B cell (primary cell): ENCODE data around the gene ANKRD40CL. TPM values are rescaled to one million over a fixed set of nuclear protein-coding genes. Genes with fewer than 3 reads are reported as not detected.
A peak's percentile ranks its signal among the peaks of the same experiment; 100 is the strongest.

Source experiments
- ATAC-seq: fragments of 200-7000 bp; cut with Tn5 transposase; one replicate; pipeline ENCODE4 v1.10.0; 2021; ENCODE audit warnings: low read depth, mild to moderate bottlenecking, moderate number of reproducible peaks, moderate library complexity
- CTCF ChIA-PET: fragments of 350-600 bp; sonication (Branson Sonifier 250); formaldehyde crosslinking; loops from one replicate; lab custom pipeline; 2021; ENCODE audit warnings: antibody characterized with exemption, inconsistent platforms; lab: Charles Lee
- POLR2A ChIA-PET: fragments of 350-600 bp; sonication (Branson Sonifier 250); formaldehyde crosslinking; loops from one replicate; lab custom pipeline; 2021; ENCODE audit warnings: antibody characterized with exemption; lab: Charles Lee
- DNase-seq: peaks from one replicate; pipeline ENCODE4 v3.0.0; 2013
- H2AFZ ChIP-seq: 2 replicates; pipeline ENCODE4 v1.6.1; 2012; ENCODE audit warnings: mild to moderate bottlenecking, low read depth, low read length; ENCODE audit not compliant: insufficient read depth, poor library complexity, severe bottlenecking
- H3K27ac ChIP-seq, 2 donors: 1 replicate in 1 of 2; 2 replicates in 1 of 2; pipeline ENCODE4 v1.5.1; 2012 to 2013; ENCODE audit warnings: low read length in 2 of 2, mild to moderate bottlenecking in 2 of 2, moderate library complexity in 1 of 2
- H3K27me3 ChIP-seq, 4 experiments: fragments of 200-600 bp in 1 of 4; sonication (generic) in 1 of 4; replicated peaks in 1 of 4; 1 replicate in 2 of 4; 2 replicates in 2 of 4; pipeline versions ENCODE4 v1.6.1 to v1.7.0; 2013 to 2016; ENCODE audit warnings: low read length in 3 of 4, mild to moderate bottlenecking in 2 of 4, mixed read lengths in 1 of 4, moderate library complexity in 1 of 4; ENCODE audit not compliant: insufficient read depth in 4 of 4, control insufficient read depth in 3 of 4; ENCODE audit errors: control extremely low read depth in 1 of 4
- H3K36me3 ChIP-seq, 2 experiments: replicated peaks in 1 of 2; 1 replicate in 1 of 2; 2 replicates in 1 of 2; pipeline versions ENCODE4 v1.6.1 to v1.7.1; 2013; ENCODE audit warnings: low read length in 1 of 2; ENCODE audit not compliant: insufficient read depth in 2 of 2, control insufficient read depth in 1 of 2; ENCODE audit errors: control extremely low read depth in 1 of 2, extremely low read depth in 1 of 2
- H3K4me1 ChIP-seq, 2 donors: fragments of 200-600 bp in 1 of 2; sonication (generic) in 1 of 2; 1 replicate in 1 of 2; 2 replicates in 1 of 2; pipeline versions ENCODE4 v1.5.1 to v1.6.1; 2013 to 2017; ENCODE audit warnings: low read length in 2 of 2; ENCODE audit not compliant: control insufficient read depth in 2 of 2, insufficient read depth in 2 of 2
- H3K4me2 ChIP-seq: replicated peaks from 2 replicates; pipeline ENCODE3; 2012; ENCODE audit warnings: mild to moderate bottlenecking, low read depth, low read length; ENCODE audit not compliant: poor library complexity, severe bottlenecking
- H3K4me3 ChIP-seq, 5 experiments: fragments of 200-600 bp in 1 of 5; sonication (generic) in 1 of 5; 1 replicate in 3 of 5; 2 replicates in 2 of 5; pipeline versions ENCODE4 v1.5.1 to v1.7.0; 2011 to 2016; ENCODE audit warnings: low read length in 4 of 5, mild to moderate bottlenecking in 4 of 5, low read depth in 2 of 5, control low read depth in 1 of 5, moderate library complexity in 1 of 5; ENCODE audit not compliant: insufficient read depth in 1 of 5; ENCODE audit errors: control extremely low read depth in 1 of 5, extremely low read depth in 1 of 5
- H3K79me2 ChIP-seq: fragments of 200-600 bp; sonication (generic); one replicate; pipeline ENCODE4 v1.6.0; 2016; ENCODE audit warnings: low read length; ENCODE audit not compliant: control insufficient read depth, insufficient read depth
- H3K9ac ChIP-seq: fragments of 200-600 bp; sonication (generic); 2 replicates; pipeline ENCODE4 v1.6.1; 2017; ENCODE audit warnings: mild to moderate bottlenecking, low read length, moderate library complexity
- H3K9me3 ChIP-seq, 3 donors: one replicate each; pipeline versions ENCODE4 v1.6.1 to v1.7.1; 2013; ENCODE audit warnings: low read length in 2 of 3; ENCODE audit not compliant: control insufficient read depth in 2 of 3, insufficient read depth in 1 of 3; ENCODE audit errors: control extremely low read depth in 1 of 3
- H4K20me1 ChIP-seq: 2 replicates; pipeline ENCODE4 v1.6.0; 2012; ENCODE audit warnings: mild to moderate bottlenecking, low read length; ENCODE audit not compliant: insufficient read depth, control insufficient read depth, poor library complexity, severe bottlenecking
- H3K27ac Mint-ChIP-seq: one replicate; pipeline ENCODE4 v1.8.0; 2021; ENCODE audit warnings: mixed read lengths
- H3K27me3 Mint-ChIP-seq: one replicate; pipeline ENCODE4 v1.8.0; 2021; ENCODE audit warnings: mixed read lengths
- H3K4me1 Mint-ChIP-seq: one replicate; pipeline ENCODE4 v1.8.0; 2021; ENCODE audit warnings: mixed read lengths
- H3K4me3 Mint-ChIP-seq: one replicate; pipeline ENCODE4 v1.8.0; 2021; ENCODE audit warnings: mixed read lengths
- H3K9me3 Mint-ChIP-seq: one replicate; pipeline ENCODE4 v1.8.0; 2022; ENCODE audit warnings: mixed read lengths; ENCODE audit not compliant: insufficient read depth
- CTCF ChIP-seq: fragments of 200-600 bp; IDR thresholded peaks from one replicate; pipeline ENCODE4 v1.8.0; 2022; ENCODE audit warnings: antibody characterized with exemption, mild to moderate bottlenecking
- EZH2 ChIP-seq: IDR thresholded peaks from 2 replicates; pipeline ENCODE4 v1.6.1; 2012; ENCODE audit warnings: borderline replicate concordance, low read depth, mild to moderate bottlenecking, moderate library complexity, low read length; ENCODE audit not compliant: insufficient read depth, poor library complexity, severe bottlenecking
- WGBS: methylation state at CpG from one replicate; pipeline ENCODE4 v1.1.5; 2013; ENCODE audit warnings: missing lambda C conversion rate; ENCODE audit not compliant: insufficient coverage; 5-methylcytosine and 5-hydroxymethylcytosine counted together
- intact Hi-C: fragments of 100-400 bp; cut with micrococcal nuclease; formaldehyde crosslinking; loops from one replicate; pipeline ENCODE4 v1.10.0; 2022
- polyA plus RNA-seq: library from polyadenylated mRNA; depleted of rRNA; stranded (reverse); fragments of >200 nt; gene quantifications from 2 replicates; pipeline ENCODE4 v1.2.3, GENCODE V29; 2012
- total RNA-seq, 2 donors: library from RNA; stranded (reverse); fragments of 120-200 nt in 1 of 2; gene quantifications; 1 replicate in 1 of 2; 2 replicates in 1 of 2; pipeline versions ENCODE4 v1.2.3 to v1.2.4, GENCODE V29; 2013 to 2022

The ANKRD40CL gene
- total and polyA plus RNA-seq, 2 donors (not counting 1 experiment from before 2014, with no cell fraction given): not detected

GRCh38 chr17:50719924-50720794 is 47.2 kb downstream of the ANKRD40CL start:
- H3K4me3 ChIP-seq: peak overlapping the region; percentile 75 to 97 (median 87)
- WGBS: under 1% methylated on average over 15 of the region's 25 CpGs
- CTCF ChIA-PET: interaction anchor here (0.6 to 1.0 kb wide), 3 partner anchors 12 to 241 kb away, joined by 3 to 4 read pairs (median 4); partner anchors contain the start of gene RSAD1
- peaks cover 31 to 36% of the 10 kb centered on the region in 2 donors for H3K4me1 ChIP-seq
- H2AFZ ChIP-seq: peak overlapping the region; percentile 88
- H3K79me2 ChIP-seq: peaks cover 58% of the 10 kb centered on the region
- peak overlapping the region; percentile 71 for H3K4me2 ChIP-seq
- no peaks in the 10 kb centered on the region for H3K27me3 Mint-ChIP-seq
- no peaks in the 10 kb centered on the region for H3K27me3 ChIP-seq
- peak overlapping the region; percentile 91 for H3K9ac ChIP-seq
- DNase-seq: no peak
- no peak for ATAC-seq
- H3K4me1 Mint-ChIP-seq: peaks cover 38% of the 10 kb centered on the region
- peaks cover 33% of the 10 kb centered on the region for H4K20me1 ChIP-seq
- H3K27ac ChIP-seq: peak overlapping the region; percentile 96 to 97
- H3K9me3 Mint-ChIP-seq: no peaks in the 10 kb centered on the region
- peaks cover 1 to 11% of the 10 kb centered on the region in 2 experiments for H3K36me3 ChIP-seq
- POLR2A ChIA-PET: interaction anchor here (0.9 to 1.4 kb wide), 5 partner anchors 11 to 348 kb away, joined by 3 to 14 read pairs (median 7); partner anchors contain the start of genes ANKRD40 and TOB1
- TF ChIP-seq CTCF (no peak), EZH2 (no peak)
- H3K27ac Mint-ChIP-seq: peak overlapping the region; percentile 99
- H3K4me3 Mint-ChIP-seq: peak overlapping the region; percentile 98
- intact Hi-C loops: loop anchor here (1.0 to 5.0 kb wide), 3 partner anchors 13 to 933 kb away; partner anchors contain the start of genes ANKRD40 and KAT7
- H3K9me3 ChIP-seq: peaks cover 0 to 2% (median 0%) of the 10 kb centered on the region in 3 donors
